ENCODE results near the gene PINLYP.
A peak's percentile ranks its signal among the peaks of the same experiment; 100 is the strongest.
"Not testable (repeated sequence)": the region's sequence is repeated elsewhere in the genome, so short reads cannot be mapped to it uniquely, and the experiment has no call there.

Gene PINLYP

DNA sequence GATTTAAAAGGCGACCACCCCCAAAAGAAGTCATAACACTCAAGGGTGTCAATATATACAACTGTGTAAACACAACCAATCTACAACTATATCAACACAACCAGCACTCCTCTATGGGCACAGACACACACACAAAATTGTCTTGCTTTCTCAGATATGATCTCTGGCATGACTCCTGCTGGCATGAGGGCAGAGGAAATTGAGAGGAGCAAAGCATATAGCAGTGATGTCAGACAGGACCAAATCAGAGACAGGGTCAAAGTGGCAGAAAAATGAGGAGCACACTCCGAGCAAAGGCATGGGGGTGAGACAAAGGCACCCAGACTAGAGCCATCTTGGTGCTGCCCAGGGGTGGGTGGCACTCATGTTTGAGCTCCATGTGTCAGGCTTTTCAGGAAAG is 10.7 kb downstream of the PINLYP start:
- peaks cover 3% of the 10 kb centered on the region for H4K20me1 ChIP-seq (ENCODE audit: insufficient read depth, low read length, poor library complexity, severe bottlenecking)
- H3K9ac ChIP-seq (ENCODE audit: low read depth, low read length, poor library complexity, severe bottlenecking): peak overlapping the region; percentile 13
- H3K9me3 ChIP-seq (ENCODE audit: insufficient read depth, low read depth, low read length): no peaks in the 10 kb centered on the region
- peaks cover 3% of the 10 kb centered on the region; the same call in 1 of the 2 replicates for H3K36me3 ChIP-seq (ENCODE audit: insufficient read depth, low read length)
- no peaks in the 10 kb centered on the region for H3K27me3 ChIP-seq (ENCODE audit: insufficient read depth, low read length, poor library complexity, severe bottlenecking)
- 0 out of 2 replicates have a peak, but pooled peaks cover 4% of the 10 kb centered on the region for H3F3A ChIP-seq (ENCODE audit: low read depth)
- H3K4me3 ChIP-seq (ENCODE audit: low read length, poor library complexity, severe bottlenecking): no peak overlapping the region
- peaks cover 65% of the 10 kb centered on the region for H3K79me2 ChIP-seq (ENCODE audit: insufficient read depth, low read length)
- no peaks in the 10 kb centered on the region for H3K9me2 ChIP-seq (replicated peaks; ENCODE audit: low read depth, low read length)
- peak overlapping the region; percentile 10 for H3K4me2 ChIP-seq (ENCODE audit: low read depth, low read length, poor library complexity, severe bottlenecking)
- H2AFZ ChIP-seq (ENCODE audit: low read length): no peak overlapping the region
- H3K4me1 ChIP-seq (ENCODE audit: insufficient read depth, low read length, poor library complexity, severe bottlenecking): peaks cover 44% of the 10 kb centered on the region
- TF ChIP-seq EZH2phosphoT487 (IDR thresholded peaks at IDR 0.05; ENCODE audit: borderline replicate concordance): no peak
- TF ChIP-seq, protein P1, sequence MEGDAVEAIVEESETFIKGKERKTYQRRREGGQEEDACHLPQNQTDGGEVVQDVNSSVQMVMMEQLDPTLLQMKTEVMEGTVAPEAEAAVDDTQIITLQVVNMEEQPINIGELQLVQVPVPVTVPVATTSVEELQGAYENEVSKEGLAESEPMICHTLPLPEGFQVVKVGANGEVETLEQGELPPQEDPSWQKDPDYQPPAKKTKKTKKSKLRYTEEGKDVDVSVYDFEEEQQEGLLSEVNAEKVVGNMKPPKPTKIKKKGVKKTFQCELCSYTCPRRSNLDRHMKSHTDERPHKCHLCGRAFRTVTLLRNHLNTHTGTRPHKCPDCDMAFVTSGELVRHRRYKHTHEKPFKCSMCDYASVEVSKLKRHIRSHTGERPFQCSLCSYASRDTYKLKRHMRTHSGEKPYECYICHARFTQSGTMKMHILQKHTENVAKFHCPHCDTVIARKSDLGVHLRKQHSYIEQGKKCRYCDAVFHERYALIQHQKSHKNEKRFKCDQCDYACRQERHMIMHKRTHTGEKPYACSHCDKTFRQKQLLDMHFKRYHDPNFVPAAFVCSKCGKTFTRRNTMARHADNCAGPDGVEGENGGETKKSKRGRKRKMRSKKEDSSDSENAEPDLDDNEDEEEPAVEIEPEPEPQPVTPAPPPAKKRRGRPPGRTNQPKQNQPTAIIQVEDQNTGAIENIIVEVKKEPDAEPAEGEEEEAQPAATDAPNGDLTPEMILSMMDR (conservative IDR thresholded peaks at IDR 0.05; ENCODE audit: low read length): no peak

DNA sequence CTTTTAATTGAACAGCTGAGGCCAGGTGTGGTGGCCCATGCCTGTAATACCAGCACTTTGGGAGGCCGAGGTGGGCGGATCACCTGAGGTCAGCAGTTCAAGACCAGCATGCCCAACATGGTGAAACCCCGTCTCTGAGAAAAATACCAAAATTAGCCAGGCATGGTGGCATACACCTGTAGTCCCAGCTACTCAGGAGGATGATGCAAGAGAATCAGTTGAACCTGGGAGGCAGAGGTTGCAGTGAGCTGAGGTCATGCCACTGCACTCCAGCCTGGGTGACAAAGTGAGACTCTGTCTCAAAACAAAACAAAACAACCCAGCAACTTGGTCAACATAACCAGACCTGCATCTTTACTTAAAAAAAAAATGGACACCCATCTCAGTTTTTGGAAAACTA is 11.4 kb downstream of the PINLYP start:
- H3K9me3 ChIP-seq (ENCODE audit: insufficient read depth, low read depth, low read length); H3K36me3 ChIP-seq (ENCODE audit: insufficient read depth, low read length); H4K20me1 ChIP-seq (ENCODE audit: insufficient read depth, low read length, poor library complexity, severe bottlenecking); H3K9ac ChIP-seq (ENCODE audit: low read depth, low read length, poor library complexity, severe bottlenecking); H3K9me2 ChIP-seq (replicated peaks; ENCODE audit: low read depth, low read length); H3K4me3 ChIP-seq (ENCODE audit: low read length, poor library complexity, severe bottlenecking); H3K27me3 ChIP-seq (ENCODE audit: insufficient read depth, low read length, poor library complexity, severe bottlenecking); H3F3A ChIP-seq (ENCODE audit: low read depth); H2AFZ ChIP-seq (ENCODE audit: low read length): not testable (repeated sequence)
- H3K4me2 ChIP-seq (ENCODE audit: low read depth, low read length, poor library complexity, severe bottlenecking): peak overlapping the region; percentile 10
- peaks cover 60% of the 10 kb centered on the region for H3K79me2 ChIP-seq (ENCODE audit: insufficient read depth, low read length)
- H3K4me1 ChIP-seq (ENCODE audit: insufficient read depth, low read length, poor library complexity, severe bottlenecking): peaks cover 37% of the 10 kb centered on the region

DNA sequence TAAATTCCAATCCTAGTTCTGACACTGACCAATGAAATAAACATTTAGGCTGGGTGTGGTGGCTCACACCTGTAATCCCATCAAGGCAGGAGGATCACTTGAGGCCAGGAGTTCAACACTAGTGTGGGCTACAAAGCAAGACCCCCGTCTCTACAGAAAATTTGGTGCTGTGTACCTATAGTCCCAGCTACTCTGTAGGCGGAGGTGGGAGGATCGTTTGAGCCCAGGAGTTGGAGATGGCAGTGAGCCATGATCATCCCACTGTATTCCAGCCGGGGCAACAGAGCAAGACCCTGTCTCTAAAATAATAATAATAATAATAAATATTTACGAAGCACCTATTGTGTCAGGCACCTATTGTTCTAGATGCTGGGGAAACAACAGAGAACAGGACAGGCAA is 13.7 kb downstream of the PINLYP start:
- no peak overlapping the region for H2AFZ ChIP-seq (ENCODE audit: low read length)
- H3K36me3 ChIP-seq (ENCODE audit: insufficient read depth, low read length): peaks cover 8% of the 10 kb centered on the region; the same call in 1 of the 2 replicates
- no peaks in the 10 kb centered on the region for H3K27me3 ChIP-seq (ENCODE audit: insufficient read depth, low read length, poor library complexity, severe bottlenecking)
- H3K4me1 ChIP-seq (ENCODE audit: insufficient read depth, low read length, poor library complexity, severe bottlenecking): peaks cover 19% of the 10 kb centered on the region
- H3K9me2 ChIP-seq (replicated peaks; ENCODE audit: low read depth, low read length): no peaks in the 10 kb centered on the region
- peaks cover 12% of the 10 kb centered on the region for H4K20me1 ChIP-seq (ENCODE audit: insufficient read depth, low read length, poor library complexity, severe bottlenecking)
- no peak overlapping the region for H3K9ac ChIP-seq (ENCODE audit: low read depth, low read length, poor library complexity, severe bottlenecking)
- H3F3A ChIP-seq (ENCODE audit: low read depth): 0 out of 2 replicates have a peak, but pooled peaks cover 4% of the 10 kb centered on the region
- no peaks in the 10 kb centered on the region for H3K9me3 ChIP-seq (ENCODE audit: insufficient read depth, low read depth, low read length)
- peak overlapping the region; percentile 33 for H3K4me2 ChIP-seq (ENCODE audit: low read depth, low read length, poor library complexity, severe bottlenecking)
- H3K4me3 ChIP-seq (ENCODE audit: low read length, poor library complexity, severe bottlenecking): no peak overlapping the region
- no peak for TF ChIP-seq EZH2phosphoT487 (IDR thresholded peaks at IDR 0.05; ENCODE audit: borderline replicate concordance)
- TF ChIP-seq, protein P1 (conservative IDR thresholded peaks at IDR 0.05; ENCODE audit: low read length): no peak
- peaks cover 58% of the 10 kb centered on the region for H3K79me2 ChIP-seq (ENCODE audit: insufficient read depth, low read length)

DNA sequence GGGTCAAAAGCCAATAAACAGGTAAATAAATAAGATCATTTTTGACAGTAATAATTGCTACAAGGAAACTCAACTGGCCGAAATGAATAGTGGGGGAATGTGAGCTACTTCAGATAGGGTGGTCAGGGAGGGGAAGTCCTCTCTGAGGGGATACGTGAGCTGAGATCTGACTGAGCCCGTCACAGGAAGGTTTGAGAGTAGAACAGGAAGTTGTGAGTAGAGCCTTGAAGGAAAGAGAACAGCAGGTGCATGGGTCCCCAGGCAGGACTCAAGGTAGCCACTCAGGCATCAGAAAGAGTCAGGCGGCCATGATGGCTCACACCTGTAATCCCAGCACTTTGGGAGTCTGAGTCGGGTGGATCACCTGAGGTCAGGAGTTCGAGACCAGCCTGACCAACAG is 14.1 kb downstream of the PINLYP start:
- H2AFZ ChIP-seq (ENCODE audit: low read length): no peak overlapping the region
- no peak overlapping the region for H3K4me3 ChIP-seq (ENCODE audit: low read length, poor library complexity, severe bottlenecking)
- H3F3A ChIP-seq (ENCODE audit: low read depth): 0 out of 2 replicates have a peak, but pooled peaks cover 4% of the 10 kb centered on the region
- H3K36me3 ChIP-seq (ENCODE audit: insufficient read depth, low read length): peaks cover 8% of the 10 kb centered on the region; the same call in 1 of the 2 replicates
- peak overlapping the region; percentile 33 for H3K4me2 ChIP-seq (ENCODE audit: low read depth, low read length, poor library complexity, severe bottlenecking)
- H4K20me1 ChIP-seq (ENCODE audit: insufficient read depth, low read length, poor library complexity, severe bottlenecking): peaks cover 14% of the 10 kb centered on the region
- peaks cover 15% of the 10 kb centered on the region for H3K4me1 ChIP-seq (ENCODE audit: insufficient read depth, low read length, poor library complexity, severe bottlenecking)
- peaks cover 55% of the 10 kb centered on the region for H3K79me2 ChIP-seq (ENCODE audit: insufficient read depth, low read length)
- TF ChIP-seq EZH2phosphoT487 (IDR thresholded peaks at IDR 0.05; ENCODE audit: borderline replicate concordance): no peak
- TF ChIP-seq, protein P1 (conservative IDR thresholded peaks at IDR 0.05; ENCODE audit: low read length): no peak
- H3K9me2 ChIP-seq (replicated peaks; ENCODE audit: low read depth, low read length): no peaks in the 10 kb centered on the region
- H3K9me3 ChIP-seq (ENCODE audit: insufficient read depth, low read depth, low read length): no peaks in the 10 kb centered on the region
- H3K27me3 ChIP-seq (ENCODE audit: insufficient read depth, low read length, poor library complexity, severe bottlenecking): no peaks in the 10 kb centered on the region
- H3K9ac ChIP-seq (ENCODE audit: low read depth, low read length, poor library complexity, severe bottlenecking): no peak overlapping the region
